Choroid plexus epithelial cell (primary cell): ENCODE results near the gene IGF2BP1.
"Not testable (repeated sequence)": the region's sequence is repeated elsewhere in the genome, so short reads cannot be mapped to it uniquely, and the experiment has no call there.

Source experiments
- DNase-seq: peaks from one replicate; pipeline ENCODE4 v3.0.0-alpha.2; 2010; ENCODE audit warnings: low read depth
- H3K4me3 ChIP-seq: 2 replicates; pipeline ENCODE4 v1.5.1; 2011; ENCODE audit warnings: low read depth, mild to moderate bottlenecking, control low read depth, low read length, moderate library complexity
- CTCF ChIP-seq: conservative IDR thresholded peaks from 2 replicates; pipeline ENCODE4 v1.5.1; 2011; ENCODE audit warnings: low read depth, mild to moderate bottlenecking, control low read depth, inconsistent platforms, low read length, moderate library complexity

The IGF2BP1 gene

DNA sequence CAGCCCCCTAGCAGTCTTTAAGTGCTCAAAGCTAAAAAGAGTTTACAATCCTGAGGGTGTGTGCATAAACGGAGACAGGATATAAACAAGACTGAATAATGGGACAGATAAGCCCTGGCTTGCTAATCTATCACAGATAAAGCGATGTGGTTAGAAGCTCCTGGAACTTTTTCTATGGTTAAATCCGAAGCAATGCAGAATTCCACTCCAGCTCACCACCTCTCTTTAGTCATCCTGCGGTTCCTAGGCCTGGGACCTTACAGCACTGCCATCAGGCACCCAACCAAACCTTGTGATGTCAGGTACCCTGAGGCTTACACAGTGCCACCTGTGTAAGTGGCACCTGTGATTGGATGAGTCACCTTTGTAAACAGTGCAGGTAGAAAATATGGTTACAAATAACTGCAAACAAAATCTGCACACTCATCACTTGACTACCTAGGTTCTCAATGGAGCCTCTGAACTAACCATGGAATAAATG, 103.9 kb downstream of the IGF2BP1 start:
- no peak for TF ChIP-seq CTCF
- no peak overlapping the region for H3K4me3 ChIP-seq
- DNase-seq: peak; percentile 60

DNA sequence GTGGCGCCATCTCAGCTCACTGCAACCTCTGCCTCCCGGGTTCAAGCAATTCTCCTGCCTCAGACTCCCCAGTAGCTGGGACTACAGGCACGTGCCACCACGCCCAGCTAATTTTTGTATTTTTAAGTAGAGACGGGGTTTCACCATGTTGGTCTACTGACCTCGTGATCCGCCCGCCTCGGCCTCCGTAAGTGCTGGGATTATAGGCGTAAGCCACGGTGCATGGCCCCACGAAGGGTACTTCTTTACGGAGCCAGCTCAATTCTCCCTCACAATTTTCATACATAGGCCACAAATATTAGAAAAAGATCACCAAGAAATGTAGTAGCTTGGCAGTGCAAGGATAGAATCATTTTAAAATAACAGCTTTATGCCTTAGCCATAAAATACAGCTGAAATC, 106.2 kb downstream of the IGF2BP1 start:
- not testable (repeated sequence) for H3K4me3 ChIP-seq, DNase-seq

GRCh38 chr17:49104511-49105074, 107.4 kb downstream of the IGF2BP1 start:
- no peak for TF ChIP-seq CTCF
- H3K4me3 ChIP-seq: no peak overlapping the region
- peak; percentile 52 for DNase-seq
